Kidney (tissue), 14 donors: ENCODE measurements around the gene LAMP5. TPM values are rescaled to one million over a fixed set of nuclear protein-coding genes. Genes with fewer than 3 reads are reported as not detected.
A peak's percentile ranks its signal among the peaks of the same experiment; 100 is the strongest.

Experiments used
- DNase-seq, 5 donors: peaks; one replicate each; pipeline ENCODE4 v3.0.0-alpha.2; 2013 to 2020
- FAIRE-seq: peaks from 2 replicates; lab custom pipeline; 2012; peaks lifted over from hg19 to GRCh38; lab: Jason Lieb, UNC
- H3K27ac ChIP-seq, 2 donors: one replicate each; pipeline ENCODE4 v1.7.0; 2013; ENCODE audit warnings: low read depth in 2 of 2, low read length in 2 of 2, inconsistent platforms in 1 of 2
- H3K27me3 ChIP-seq: one replicate; pipeline ENCODE4 v1.7.1; 2013; ENCODE audit warnings: low read length, inconsistent platforms; ENCODE audit not compliant: control insufficient read depth, insufficient read depth
- H3K36me3 ChIP-seq, 3 donors: one replicate each; pipeline versions ENCODE4 v1.7.0 to v1.7.1; 2013; ENCODE audit warnings: low read length in 3 of 3, control low read depth in 1 of 3, inconsistent platforms in 1 of 3; ENCODE audit not compliant: insufficient read depth in 3 of 3, control insufficient read depth in 2 of 3
- H3K4me1 ChIP-seq, 3 donors: one replicate each; pipeline versions ENCODE4 v1.7.0 to v1.7.1; 2013; ENCODE audit warnings: low read length in 3 of 3, inconsistent platforms in 1 of 3, low read depth in 1 of 3; ENCODE audit not compliant: control insufficient read depth in 2 of 3, insufficient read depth in 2 of 3
- H3K4me3 ChIP-seq, 3 donors: one replicate each; pipeline versions ENCODE4 v1.7.0 to v1.8.1; 2013; ENCODE audit warnings: low read length in 3 of 3, control low read depth in 1 of 3, inconsistent platforms in 1 of 3
- H3K9ac ChIP-seq, 3 donors: one replicate each; pipeline versions ENCODE4 v1.7.0 to v1.7.1; 2013; ENCODE audit warnings: low read length in 3 of 3, control low read depth in 1 of 3, inconsistent platforms in 1 of 3
- H3K9me3 ChIP-seq, 3 donors: one replicate each; pipeline versions ENCODE4 v1.7.0 to v1.7.1; 2013; ENCODE audit warnings: low read length in 3 of 3, control low read depth in 1 of 3, inconsistent platforms in 1 of 3; ENCODE audit not compliant: control insufficient read depth in 2 of 3, insufficient read depth in 1 of 3
- CTCF ChIP-seq: IDR thresholded peaks from 3 replicates; pipeline ENCODE4 v1.5.1; 2012; ENCODE audit warnings: mild to moderate bottlenecking, moderate library complexity, borderline replicate concordance; ENCODE audit not compliant: insufficient read depth; ENCODE audit errors: extremely low read depth
- intact Hi-C: fragments of 100-400 bp; cut with DNase I; formaldehyde crosslinking; loops from one replicate; pipeline ENCODE4 v1.11.1; 2022
- polyA plus RNA-seq: library from polyadenylated mRNA; stranded (reverse); fragments of 350-450 nt; fragmentation: Illumina TruSeq; extraction: RNeasy Lipid Tissue Mini Kit (QIAGEN cat#74804); gene quantifications from one replicate; pipeline ENCODE4 v1.2.3, GENCODE V29; 2014; ENCODE audit warnings: low read depth, low replicate concordance; ENCODE audit not compliant: insufficient read depth
- total RNA-seq: library from RNA; stranded (reverse); fragmentation: NEBNext Ultra II Directional; extraction: Animal tissue kit (Norgen Biotek cat#: 25700); gene quantifications from one replicate; pipeline ENCODE4 v1.2.1, GENCODE V29; 2021
- donor health status: control.
- donor health status: control.
- donor health status: control.
- donor health status: control.
- donor health status: control.
- donor health status: DM: yes; HTN: yes; CAD: no.
- donor health status: Normal renal cell carcinoma (clear cell type).

The LAMP5 gene
- total and polyA plus RNA-seq, 2 donors from 2014 or later = 0.82 to 3.2 TPM

GRCh38 chr20:9491324-9491723 is 23.1 kb upstream of the LAMP5 start:
- Histone ChIP-seq H3K27ac (no peak overlapping the region), H3K9ac (no peak overlapping the region), H3K27me3 (no peaks in the 10 kb centered on the region), H3K9me3 (no peaks in the 10 kb centered on the region), H3K4me1 (no peaks in the 10 kb centered on the region), H3K4me3 (no peak overlapping the region), H3K36me3 (no peaks in the 10 kb centered on the region)
- no peak for DNase-seq
- TF ChIP-seq CTCF = no peak
- intact Hi-C loops = no loop called here
- no peak for FAIRE-seq

DNA sequence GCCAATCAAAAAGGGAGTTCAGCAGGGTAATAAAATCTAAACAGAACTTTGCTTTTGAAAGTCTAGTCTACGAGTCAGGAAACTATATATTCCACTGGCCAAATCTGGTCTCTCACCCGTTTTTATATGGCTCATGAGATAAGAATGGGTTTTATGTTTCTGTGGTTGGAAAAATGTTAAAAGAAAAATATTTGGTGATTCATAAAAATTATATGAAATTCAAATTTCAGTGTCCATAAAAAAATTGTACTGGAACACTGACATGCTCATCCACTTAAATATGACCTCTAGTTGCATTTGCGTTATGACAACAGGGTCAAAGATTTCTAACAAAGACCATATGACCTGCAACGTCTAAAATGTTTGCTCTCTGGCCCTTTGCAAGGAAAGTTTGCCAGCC is 22.3 kb upstream of the LAMP5 start:
- FAIRE-seq = no peak
- intact Hi-C loops = no loop called here

GRCh38 chr20:9493803-9494202 is 20.6 kb upstream of the LAMP5 start:
- H3K27ac ChIP-seq = no peak overlapping the region
- H3K4me3 ChIP-seq = no peak overlapping the region
- FAIRE-seq (no peak), DNase-seq (peak in 1 of 5 donors; percentile 73)
- intact Hi-C loops = no loop called here
- no peak for TF ChIP-seq CTCF
- no peaks in the 10 kb centered on the region for H3K27me3 ChIP-seq
- no peaks in the 10 kb centered on the region for H3K36me3 ChIP-seq
- no peaks in the 10 kb centered on the region for H3K9me3 ChIP-seq
- H3K9ac ChIP-seq = no peak overlapping the region
- H3K4me1 ChIP-seq = no peaks in the 10 kb centered on the region

More for the DNA sequence above, 22.3 kb upstream of the LAMP5 start:
- Histone ChIP-seq H3K36me3 (no peaks in the 10 kb centered on the region), H3K9me3 (no peaks in the 10 kb centered on the region), H3K4me3 (no peak overlapping the region), H3K27me3 (no peaks in the 10 kb centered on the region), H3K4me1 (no peaks in the 10 kb centered on the region), H3K9ac (no peak overlapping the region), H3K27ac (no peak overlapping the region)
- TF ChIP-seq CTCF = no peak
- no peak for DNase-seq

DNA sequence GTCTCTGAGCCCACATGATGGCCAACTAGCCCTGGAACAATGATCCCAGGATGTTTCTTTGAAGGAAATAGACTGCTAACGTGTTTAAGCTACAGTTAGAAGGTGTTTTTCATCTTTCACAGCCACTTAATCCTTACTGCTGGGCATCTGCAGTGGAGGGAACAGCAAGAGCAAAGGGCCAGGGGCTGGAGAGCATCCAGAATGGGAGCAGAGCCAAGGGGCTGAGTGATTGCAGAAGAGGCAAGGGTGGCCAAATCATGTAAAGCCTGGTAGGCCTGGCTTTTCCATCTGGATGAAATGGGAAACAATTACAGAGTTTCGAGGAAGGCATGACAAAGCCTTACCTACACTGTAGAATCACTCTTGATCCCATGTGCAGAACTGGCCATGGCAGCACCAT is 18.7 kb upstream of the LAMP5 start:
- H3K27ac ChIP-seq = no peak overlapping the region
- DNase-seq (no peak), FAIRE-seq (no peak)
- H3K9me3 ChIP-seq = no peaks in the 10 kb centered on the region
- no peaks in the 10 kb centered on the region for H3K27me3 ChIP-seq
- no peaks in the 10 kb centered on the region for H3K4me1 ChIP-seq
- intact Hi-C loops = no loop called here
- no peak overlapping the region for H3K9ac ChIP-seq
- H3K4me3 ChIP-seq = no peak overlapping the region
- no peaks in the 10 kb centered on the region for H3K36me3 ChIP-seq
- TF ChIP-seq CTCF = no peak
